Endodermal cell (in vitro differentiated cells): ENCODE measurements around the gene CAMTA1. TPM values are rescaled to one million over a fixed set of nuclear protein-coding genes. Genes with fewer than 3 reads are reported as not detected.

ENCODE experiments used
- DNase-seq: peaks from one replicate; pipeline ENCODE4 v3.0.0-alpha.2; 2017
- H3K27ac ChIP-seq: 2 replicates; pipeline ENCODE4 v1.5.1; 2013; ENCODE audit warnings: mild to moderate bottlenecking, low read depth, low read length, moderate library complexity
- H3K27me3 ChIP-seq: 2 replicates; pipeline ENCODE4 v1.6.1; 2013; ENCODE audit warnings: mild to moderate bottlenecking, low read length, moderate library complexity; ENCODE audit not compliant: insufficient read depth, control insufficient read depth, poor library complexity, severe bottlenecking
- H3K36me3 ChIP-seq: 2 replicates; pipeline ENCODE4 v1.7.0; 2013; ENCODE audit warnings: mild to moderate bottlenecking, low read length, moderate library complexity; ENCODE audit not compliant: control insufficient read depth, insufficient read depth
- H3K4me1 ChIP-seq: one replicate; pipeline ENCODE4 v1.7.0; 2013; ENCODE audit warnings: low read length; ENCODE audit not compliant: control insufficient read depth, insufficient read depth
- H3K4me3 ChIP-seq: 2 replicates; pipeline ENCODE4 v1.5.1; 2013; ENCODE audit warnings: mild to moderate bottlenecking, low read length, moderate library complexity
- H3K9ac ChIP-seq: 2 replicates; pipeline ENCODE4 v1.6.1; 2013; ENCODE audit warnings: mild to moderate bottlenecking, low read length, moderate library complexity; ENCODE audit not compliant: poor library complexity, severe bottlenecking; ENCODE audit errors: extremely low read depth
- H3K9me3 ChIP-seq: 2 replicates; pipeline ENCODE4 v1.6.1; 2013; ENCODE audit warnings: mild to moderate bottlenecking, low read length, moderate library complexity; ENCODE audit not compliant: control insufficient read depth
- H3K27ac Mint-ChIP-seq: 2 replicates; pipeline ENCODE4 v1.8.0; 2020; ENCODE audit warnings: mixed read lengths
- H3K27me3 Mint-ChIP-seq: 2 replicates; pipeline ENCODE4 v1.8.0; 2021; ENCODE audit warnings: mild to moderate bottlenecking, mixed read lengths; ENCODE audit not compliant: insufficient read depth
- H3K36me3 Mint-ChIP-seq: 2 replicates; pipeline ENCODE4 v1.8.0; 2020; ENCODE audit warnings: low read depth, mixed read lengths
- H3K4me1 Mint-ChIP-seq: 2 replicates; pipeline ENCODE4 v1.8.0; 2020; ENCODE audit warnings: mixed read lengths
- H3K4me3 Mint-ChIP-seq: 2 replicates; pipeline ENCODE4 v1.8.0; 2020; ENCODE audit warnings: mild to moderate bottlenecking, moderate library complexity, mixed read lengths
- H3K9me3 Mint-ChIP-seq: 2 replicates; pipeline ENCODE4 v1.8.0; 2020; ENCODE audit warnings: mild to moderate bottlenecking, mixed read lengths
- WGBS, 2 experiments: methylation state at CpG; one replicate each; pipeline versions ENCODE4 v1.1.5 to v1.1.7; 2013; ENCODE audit warnings: missing lambda C conversion rate in 2 of 2, mixed read lengths in 1 of 2; ENCODE audit not compliant: insufficient coverage in 1 of 2, insufficient read length in 1 of 2; 5-methylcytosine and 5-hydroxymethylcytosine counted together
- total RNA-seq, 2 donors: library from RNA; stranded (reverse); fragmentation: NEBNext Ultra II Directional in 1 of 2; extraction: Animal tissue kit (Norgen Biotek cat#: 25700) in 1 of 2; gene quantifications; 2 replicates in 1 of 2; 3 replicates in 1 of 2; pipeline ENCODE4 v1.2.1, GENCODE V29; 2021
- TF ChIP-seq, protein P1 (sequence below): fragments of 200-600 bp; sonication (generic); conservative IDR thresholded peaks from 2 replicates; pipeline ENCODE4 v1.5.0; 2021; ENCODE audit warnings: antibody characterized with exemption, mild to moderate bottlenecking

The CAMTA1 gene
- total RNA-seq, 2 donors from 2014 or later: 123 to 137 TPM

DNA sequence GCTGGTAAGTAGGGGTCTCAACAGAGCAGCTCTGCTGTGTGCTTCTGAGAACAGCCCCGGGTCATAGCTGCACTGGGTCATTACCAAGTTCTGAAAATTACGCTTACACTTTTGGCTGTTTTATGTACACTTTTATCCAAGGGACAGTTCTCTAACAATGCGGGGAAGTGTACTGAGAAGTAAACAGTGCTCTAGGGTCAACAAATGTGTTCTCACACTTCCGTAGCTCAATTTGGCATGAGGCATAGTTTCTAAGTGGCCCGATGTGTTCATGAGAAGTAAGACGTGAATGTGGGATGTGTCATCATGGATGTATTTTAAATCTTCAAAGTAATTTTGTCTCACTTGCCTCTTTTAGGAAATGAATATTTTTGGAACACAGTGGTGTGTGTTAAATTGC is 975.0 kb downstream of the CAMTA1 start:
- H3K9ac ChIP-seq: no peak overlapping the region
- Mint-ChIP-seq H3K27me3 (no peaks in the 10 kb centered on the region), H3K4me3 (no peak overlapping the region), H3K36me3 (peaks cover 7% of the 10 kb centered on the region), H3K27ac (no peak overlapping the region), H3K4me1 (no peaks in the 10 kb centered on the region), H3K9me3 (no peaks in the 10 kb centered on the region)
- peaks cover 3% of the 10 kb centered on the region for H3K9me3 ChIP-seq
- H3K4me1 ChIP-seq: no peaks in the 10 kb centered on the region
- peaks cover 11% of the 10 kb centered on the region for H3K36me3 ChIP-seq
- no peak overlapping the region for H3K27ac ChIP-seq
- no peaks in the 10 kb centered on the region for H3K27me3 ChIP-seq
- no peak overlapping the region for H3K4me3 ChIP-seq
- TF ChIP-seq, protein P1, sequence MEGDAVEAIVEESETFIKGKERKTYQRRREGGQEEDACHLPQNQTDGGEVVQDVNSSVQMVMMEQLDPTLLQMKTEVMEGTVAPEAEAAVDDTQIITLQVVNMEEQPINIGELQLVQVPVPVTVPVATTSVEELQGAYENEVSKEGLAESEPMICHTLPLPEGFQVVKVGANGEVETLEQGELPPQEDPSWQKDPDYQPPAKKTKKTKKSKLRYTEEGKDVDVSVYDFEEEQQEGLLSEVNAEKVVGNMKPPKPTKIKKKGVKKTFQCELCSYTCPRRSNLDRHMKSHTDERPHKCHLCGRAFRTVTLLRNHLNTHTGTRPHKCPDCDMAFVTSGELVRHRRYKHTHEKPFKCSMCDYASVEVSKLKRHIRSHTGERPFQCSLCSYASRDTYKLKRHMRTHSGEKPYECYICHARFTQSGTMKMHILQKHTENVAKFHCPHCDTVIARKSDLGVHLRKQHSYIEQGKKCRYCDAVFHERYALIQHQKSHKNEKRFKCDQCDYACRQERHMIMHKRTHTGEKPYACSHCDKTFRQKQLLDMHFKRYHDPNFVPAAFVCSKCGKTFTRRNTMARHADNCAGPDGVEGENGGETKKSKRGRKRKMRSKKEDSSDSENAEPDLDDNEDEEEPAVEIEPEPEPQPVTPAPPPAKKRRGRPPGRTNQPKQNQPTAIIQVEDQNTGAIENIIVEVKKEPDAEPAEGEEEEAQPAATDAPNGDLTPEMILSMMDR: no peak
- DNase-seq: no peak
- WGBS, 2 experiments: 92 to 99% methylated on average over 6 of the region's 6 CpGs

DNA sequence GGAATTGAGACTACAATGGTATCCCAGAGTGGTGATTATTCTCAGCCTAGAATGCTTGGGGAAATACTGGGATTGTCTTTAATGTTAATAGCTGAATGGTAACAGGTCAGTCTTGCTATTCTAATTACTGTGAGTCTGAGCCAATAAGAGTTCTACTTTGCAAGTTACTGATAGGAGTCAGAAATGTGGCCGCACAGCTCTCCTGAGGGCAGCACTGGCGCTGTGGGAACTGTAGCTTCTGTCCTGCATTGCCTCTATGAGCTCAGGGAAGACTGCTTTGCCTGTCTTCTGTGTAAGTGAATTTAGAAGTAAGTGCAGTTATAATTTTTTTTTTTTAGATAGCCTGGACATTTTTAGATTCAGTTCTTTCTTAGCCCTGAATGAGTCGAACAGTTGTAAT is 975.8 kb downstream of the CAMTA1 start:
- TF ChIP-seq, protein P1: no peak
- no peaks in the 10 kb centered on the region for H3K4me1 ChIP-seq
- no peak overlapping the region for H3K27ac ChIP-seq
- no peak overlapping the region for H3K9ac ChIP-seq
- peaks cover 3% of the 10 kb centered on the region for H3K9me3 ChIP-seq
- Mint-ChIP-seq H3K9me3 (no peaks in the 10 kb centered on the region), H3K27me3 (no peaks in the 10 kb centered on the region), H3K27ac (no peak overlapping the region), H3K4me1 (no peaks in the 10 kb centered on the region), H3K36me3 (peaks cover 8% of the 10 kb centered on the region), H3K4me3 (no peak overlapping the region)
- H3K4me3 ChIP-seq: no peak overlapping the region
- no peaks in the 10 kb centered on the region for H3K27me3 ChIP-seq
- WGBS, 2 experiments: 89 to 93% methylated on average over 3 of the region's 3 CpGs
- H3K36me3 ChIP-seq: peaks cover 6% of the 10 kb centered on the region
- DNase-seq: no peak

DNA sequence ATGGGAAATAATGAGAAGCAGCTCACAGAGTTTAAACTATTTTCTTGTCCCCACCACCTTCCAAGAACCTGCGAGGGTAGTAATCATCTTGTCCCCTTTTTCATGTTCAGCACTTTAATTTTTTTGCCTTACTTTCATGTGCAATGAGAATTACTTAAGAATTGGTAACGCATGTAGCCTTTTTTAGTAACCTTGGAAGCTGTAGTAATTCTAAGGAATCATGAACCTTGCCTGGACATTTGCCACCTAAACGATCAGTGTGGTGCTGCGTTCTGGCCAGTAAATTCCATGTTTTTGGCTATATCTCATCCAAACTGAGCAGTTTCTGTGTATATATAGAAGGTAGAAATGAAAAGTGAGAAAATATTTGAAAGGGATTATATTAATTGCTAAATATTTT is 981.9 kb downstream of the CAMTA1 start:
- H3K27me3 Mint-ChIP-seq: no peaks in the 10 kb centered on the region

More for the DNA sequence above, 981.9 kb downstream of the CAMTA1 start:
- Histone ChIP-seq H3K4me1 (peaks cover 3% of the 10 kb centered on the region), H3K36me3 (no peaks in the 10 kb centered on the region), H3K27ac (no peak overlapping the region), H3K27me3 (no peaks in the 10 kb centered on the region), H3K9me3 (no peaks in the 10 kb centered on the region), H3K9ac (no peak overlapping the region), H3K4me3 (no peak overlapping the region)
- TF ChIP-seq, protein P1: no peak
- Mint-ChIP-seq H3K36me3 (peaks cover 8% of the 10 kb centered on the region), H3K4me3 (no peak overlapping the region), H3K4me1 (peaks cover 7% of the 10 kb centered on the region), H3K27ac (no peak overlapping the region), H3K9me3 (no peaks in the 10 kb centered on the region)
- DNase-seq: no peak
- 98 to 100% methylated on average over 3 to 4 of the region's 4 CpGs for WGBS, 2 experiments
